ENCODE measurements around the gene SENP7. TPM values are rescaled to one million over a fixed set of nuclear protein-coding genes. Genes with fewer than 3 reads are reported as not detected.
"Not testable (repeated sequence)": the region's sequence is repeated elsewhere in the genome, so short reads cannot be mapped to it uniquely, and the experiment has no call there.

SENP7 gene
- total RNA-seq, 1 experiment from 2014 or later, result 17.4 TPM

- H3K27me3 ChIP-seq (ENCODE audit: insufficient read depth, low read depth), result no peaks in the 10 kb centered on the region
- H3K9me2 ChIP-seq (ENCODE audit: insufficient read depth), result no peaks in the 10 kb centered on the region; the same call in 1 of the 2 replicates
- H3K4me1 ChIP-seq (replicated peaks; ENCODE audit: insufficient read depth), result no peaks in the 10 kb centered on the region
- H3K9me3 ChIP-seq (ENCODE audit: insufficient read depth, low read depth), result no peaks in the 10 kb centered on the region
- no peak overlapping the region for H3K4me2 ChIP-seq
- no peak overlapping the region for H3K4me3 ChIP-seq
- no peak overlapping the region for H3K27ac ChIP-seq
- H4K20me1 ChIP-seq (ENCODE audit: insufficient read depth), result no peaks in the 10 kb centered on the region
- H2AFZ ChIP-seq, result no peak overlapping the region
- CTCF ChIA-PET, result no interaction called here
- intact Hi-C loops (cut with micrococcal nuclease; ENCODE audit: unreplicated experiment), result no loop called here
- BruUV-seq (replicated peaks), result no TSS peak
- no peak for DNase-seq
- no peaks in the 10 kb centered on the region for H3K36me3 ChIP-seq (ENCODE audit: low read depth)
- no peaks in the 10 kb centered on the region for H3F3A ChIP-seq (ENCODE audit: insufficient read depth, low read depth)
- no peaks in the 10 kb centered on the region for H3K79me2 ChIP-seq (ENCODE audit: low read depth)
- POLR2A ChIA-PET (ENCODE audit: unreplicated experiment), result no interaction called here
- TF ChIP-seq CTCF (conservative IDR thresholded peaks at IDR 0.05) (no peak), EZH2 (IDR thresholded peaks at IDR 0.05; ENCODE audit: low read depth) (no peak)
Observed at GRCh38 chr3:101458387-101458786, 54.6 kb downstream of the SENP7 start.

- no peaks in the 10 kb centered on the region for H3F3A ChIP-seq (ENCODE audit: insufficient read depth, low read depth)
- no peaks in the 10 kb centered on the region for H3K4me1 ChIP-seq (replicated peaks; ENCODE audit: insufficient read depth)
- CTCF ChIA-PET, result no interaction called here
- no peak overlapping the region for H3K4me3 ChIP-seq
- intact Hi-C loops (cut with micrococcal nuclease; ENCODE audit: unreplicated experiment), result no loop called here
- no peak for DNase-seq
- H2AFZ ChIP-seq, result no peak overlapping the region
- H3K27ac ChIP-seq, result no peak overlapping the region
- no peaks in the 10 kb centered on the region for H3K27me3 ChIP-seq (ENCODE audit: insufficient read depth, low read depth)
- no peak overlapping the region for H3K4me2 ChIP-seq
- POLR2A ChIA-PET (ENCODE audit: unreplicated experiment), result no interaction called here
- H4K20me1 ChIP-seq (ENCODE audit: insufficient read depth), result no peaks in the 10 kb centered on the region
- H3K79me2 ChIP-seq (ENCODE audit: low read depth), result no peaks in the 10 kb centered on the region
- BruUV-seq (replicated peaks), result no TSS peak
- H3K9me3 ChIP-seq (ENCODE audit: insufficient read depth, low read depth), result no peaks in the 10 kb centered on the region
- no peak for TF ChIP-seq EZH2 (IDR thresholded peaks at IDR 0.05; ENCODE audit: low read depth)
- TF ChIP-seq CTCF (conservative IDR thresholded peaks at IDR 0.05), result no peak
- no peaks in the 10 kb centered on the region for H3K9me2 ChIP-seq (ENCODE audit: insufficient read depth)
- no peaks in the 10 kb centered on the region for H3K36me3 ChIP-seq (ENCODE audit: low read depth)
Observed at GRCh38 chr3:101454629-101455028, 58.4 kb downstream of the SENP7 start.

- Histone ChIP-seq H3K27me3 (ENCODE audit: insufficient read depth, low read depth) (no peaks in the 10 kb centered on the region), H3K4me2 (no peak overlapping the region), H4K20me1 (ENCODE audit: insufficient read depth) (no peaks in the 10 kb centered on the region), H3F3A (ENCODE audit: insufficient read depth, low read depth) (no peaks in the 10 kb centered on the region), H3K36me3 (ENCODE audit: low read depth) (no peaks in the 10 kb centered on the region), H2AFZ (no peak overlapping the region), H3K27ac (no peak overlapping the region), H3K9me3 (ENCODE audit: insufficient read depth, low read depth) (no peaks in the 10 kb centered on the region), H3K4me1 (replicated peaks; ENCODE audit: insufficient read depth) (no peaks in the 10 kb centered on the region), H3K79me2 (ENCODE audit: low read depth) (no peaks in the 10 kb centered on the region), H3K4me3 (no peak overlapping the region), H3K9me2 (ENCODE audit: insufficient read depth) (no peaks in the 10 kb centered on the region)
- intact Hi-C loops (cut with micrococcal nuclease; ENCODE audit: unreplicated experiment), result no loop called here
- ChIA-PET CTCF (no interaction called here), POLR2A (ENCODE audit: unreplicated experiment) (no interaction called here)
- no peak for TF ChIP-seq CTCF (conservative IDR thresholded peaks at IDR 0.05)
- TF ChIP-seq EZH2 (IDR thresholded peaks at IDR 0.05; ENCODE audit: low read depth), result no peak
- no TSS peak for BruUV-seq (replicated peaks)
- DNase-seq, result no peak
Observed at GRCh38 chr3:101453961-101454360, 59.1 kb downstream of the SENP7 start.

GRCh38 chr3:101438641-101439040, 74.4 kb downstream of the SENP7 start:
- CTCF ChIA-PET; H3K4me3 ChIP-seq; H3K79me2 ChIP-seq (ENCODE audit: low read depth); POLR2A ChIA-PET (ENCODE audit: unreplicated experiment); H3K9me3 ChIP-seq (ENCODE audit: insufficient read depth, low read depth); H3K4me1 ChIP-seq (replicated peaks; ENCODE audit: insufficient read depth); H4K20me1 ChIP-seq (ENCODE audit: insufficient read depth); intact Hi-C loops (cut with micrococcal nuclease; ENCODE audit: unreplicated experiment); H3F3A ChIP-seq (ENCODE audit: insufficient read depth, low read depth); H3K4me2 ChIP-seq; H2AFZ ChIP-seq; H3K27ac ChIP-seq; BruUV-seq (replicated peaks); DNase-seq; H3K27me3 ChIP-seq (ENCODE audit: insufficient read depth, low read depth); H3K9me2 ChIP-seq (ENCODE audit: insufficient read depth); H3K36me3 ChIP-seq (ENCODE audit: low read depth): not testable (repeated sequence)

Measured in PC-9 (cell line).